Sigmoid colon (tissue), 7 donors: Measurements from ENCODE around the gene TOP2B. TPM values are rescaled to one million over a fixed set of nuclear protein-coding genes. Genes with fewer than 3 reads are reported as not detected.

Experiments used
- DNase-seq: peaks from one replicate; pipeline ENCODE4 v3.0.0-alpha.2; 2019
- H3K27ac ChIP-seq, 4 donors: fragments of 200-600 bp; sonication (generic); one replicate each; pipeline ENCODE4 v1.5.1; 2016 to 2019; ENCODE audit warnings: mild to moderate bottlenecking in 1 of 4
- H3K27me3 ChIP-seq, 3 donors: fragments of 200-600 bp; sonication (generic); one replicate each; pipeline ENCODE4 v1.5.1; 2019; ENCODE audit warnings: mild to moderate bottlenecking in 1 of 3
- H3K36me3 ChIP-seq, 4 donors: fragments of 200-600 bp; sonication (generic); one replicate each; pipeline ENCODE4 v1.5.1; 2016 to 2019
- H3K4me1 ChIP-seq, 4 donors: fragments of 200-600 bp; sonication (generic); one replicate each; pipeline ENCODE4 v1.5.1; 2017 to 2019
- H3K4me3 ChIP-seq, 4 donors: fragments of 200-600 bp; sonication (generic); one replicate each; pipeline ENCODE4 v1.5.1; 2017 to 2019; ENCODE audit warnings: mild to moderate bottlenecking in 2 of 4, moderate library complexity in 1 of 4
- H3K9me3 ChIP-seq, 4 donors: fragments of 200-600 bp in 3 of 4; sonication (generic) in 3 of 4; one replicate each; pipeline versions ENCODE4 v1.5.1 to v1.6.1; 2013 to 2019
- CTCF ChIP-seq, 4 experiments: fragments of 450-650 bp in 3 of 4; fragments of 200-600 bp in 1 of 4; IDR thresholded peaks; one replicate each; pipeline ENCODE4 v1.5.1; 2016 to 2019; ENCODE audit warnings: antibody characterized with exemption in 4 of 4, mild to moderate bottlenecking in 3 of 4, moderate library complexity in 2 of 4
- EP300 ChIP-seq, 4 donors: sonication (generic); formaldehyde crosslinking; IDR thresholded peaks; one replicate each; pipeline ENCODE4 v1.6.1; 2017; ENCODE audit warnings: antibody characterized with exemption in 4 of 4
- POLR2A ChIP-seq, 2 donors: fragments of 450-650 bp; IDR thresholded peaks; one replicate each; pipeline ENCODE4 v1.6.1; 2016; ENCODE audit warnings: antibody characterized with exemption in 2 of 2, mild to moderate bottlenecking in 2 of 2, moderate library complexity in 2 of 2
- POLR2AphosphoS5 ChIP-seq, 4 donors: sonication (generic); formaldehyde crosslinking; IDR thresholded peaks; one replicate each; pipeline ENCODE4 v1.6.1; 2017; ENCODE audit warnings: antibody characterized with exemption in 4 of 4
- WGBS, 2 donors: extraction: QIAGEN DNeasy Blood & Tissue Kit; methylation state at CpG; one replicate each; pipeline ENCODE4 v1.1.7; 2013; 5-methylcytosine and 5-hydroxymethylcytosine counted together
- intact Hi-C: fragments of 100-400 bp; cut with DNase I; formaldehyde crosslinking; loops from one replicate; pipeline ENCODE4 v1.15.1; 2023
- polyA plus RNA-seq, 3 donors: library from polyadenylated mRNA; stranded (reverse); fragments of 200-250 nt; gene quantifications; one replicate each; pipeline ENCODE4 v1.2.3, GENCODE V29; 2013
- total RNA-seq, 4 donors: library from RNA; depleted of rRNA; stranded (reverse); fragments of >200 nt; gene quantifications; one replicate each; pipeline ENCODE4 v1.1.0, GENCODE V29; 2016
- donor health status: healthy with polysubstance abuse.
- donor health status: Bipolar disorder and iron deficiency.
- donor health status: healthy.

Gene TOP2B
- total and polyA plus RNA-seq, 7 donors, result 28.2 to 122 (median 89.5) TPM

- Histone ChIP-seq H3K9me3 (no peaks in the 10 kb centered on the region), H3K4me1 (no peaks in the 10 kb centered on the region), H3K36me3 (peaks cover 19 to 100% (median 42%) of the 10 kb centered on the region in 4 donors), H3K27ac (no peak overlapping the region), H3K4me3 (no peak overlapping the region), H3K27me3 (no peaks in the 10 kb centered on the region)
- intact Hi-C loops, result no loop called here
- no peak for DNase-seq
- TF ChIP-seq EP300 (IDR thresholded peaks at IDR 0.05), result no peak
- TF ChIP-seq POLR2A (IDR thresholded peaks at IDR 0.05), result no peak
- no peak for TF ChIP-seq CTCF (IDR thresholded peaks at IDR 0.05)
- no peak for TF ChIP-seq POLR2AphosphoS5 (IDR thresholded peaks at IDR 0.05)
- 93 to 98% methylated on average over 1 of the region's 1 CpG for WGBS, 2 donors
Observed at GRCh38 chr3:25610167-25610566, 54.5 kb downstream of the TOP2B start.

GRCh38 chr3:25604107-25604805 lies 60.5 kb downstream of the TOP2B start:
- H3K27ac ChIP-seq, result peak overlapping the region in 1 of 4 donors; percentile 7
- H3K9me3 ChIP-seq, result no peaks in the 10 kb centered on the region
- DNase-seq, result no peak
- no peak overlapping the region for H3K4me3 ChIP-seq
- H3K4me1 ChIP-seq, result peaks cover 0 to 6% (median 1%) of the 10 kb centered on the region in 4 donors
- TF ChIP-seq POLR2AphosphoS5 (IDR thresholded peaks at IDR 0.05), result no peak
- no peak for TF ChIP-seq POLR2A (IDR thresholded peaks at IDR 0.05)
- no peak for TF ChIP-seq CTCF (IDR thresholded peaks at IDR 0.05)
- H3K27me3 ChIP-seq, result no peaks in the 10 kb centered on the region
- intact Hi-C loops, result no loop called here
- peaks cover 14 to 82% (median 19%) of the 10 kb centered on the region in 4 donors for H3K36me3 ChIP-seq
- WGBS, 2 donors, result 82 to 86% methylated on average over 5 of the region's 5 CpGs

- peaks cover 10 to 82% (median 18%) of the 10 kb centered on the region in 4 donors for H3K36me3 ChIP-seq
- H3K4me1 ChIP-seq, result peaks cover 0 to 6% (median 1%) of the 10 kb centered on the region in 4 donors
- intact Hi-C loops, result no loop called here
- H3K27ac ChIP-seq, result no peak overlapping the region
- no peak for DNase-seq
- H3K4me3 ChIP-seq, result no peak overlapping the region
- no peaks in the 10 kb centered on the region for H3K27me3 ChIP-seq
- H3K9me3 ChIP-seq, result no peaks in the 10 kb centered on the region
- TF ChIP-seq POLR2AphosphoS5 (IDR thresholded peaks at IDR 0.05) (no peak), POLR2A (IDR thresholded peaks at IDR 0.05) (no peak), CTCF (IDR thresholded peaks at IDR 0.05) (no peak), EP300 (IDR thresholded peaks at IDR 0.05) (no peak)
- 69 to 70% methylated on average over 1 of the region's 1 CpG for WGBS, 2 donors
Observed at GRCh38 chr3:25603703-25604102, 61.0 kb downstream of the TOP2B start.

GRCh38 chr3:25597535-25598101 lies 67.1 kb downstream of the TOP2B start:
- no peak for DNase-seq
- intact Hi-C loops, result loop anchor here (10.0 kb wide), 1 partner anchor 763 kb away; no protein-coding TSS in a partner anchor
- TF ChIP-seq POLR2AphosphoS5 (IDR thresholded peaks at IDR 0.05) (no peak), EP300 (IDR thresholded peaks at IDR 0.05) (no peak), POLR2A (IDR thresholded peaks at IDR 0.05) (no peak), CTCF (IDR thresholded peaks at IDR 0.05) (no peak)

More at GRCh38 chr3:25597535-25598101, 67.1 kb downstream of the TOP2B start:
- Histone ChIP-seq H3K27ac (peak overlapping the region in 1 of 4 donors; percentile 4), H3K4me1 (peaks cover 0 to 30% (median 17%) of the 10 kb centered on the region in 4 donors), H3K36me3 (peaks cover 2 to 63% (median 4%) of the 10 kb centered on the region in 4 donors), H3K4me3 (no peak overlapping the region), H3K9me3 (no peaks in the 10 kb centered on the region), H3K27me3 (no peaks in the 10 kb centered on the region)
- WGBS, 2 donors, result 20 to 60% methylated on average over 1 of the region's 1 CpG
